GM21576 (cell line): ENCODE results near the gene APBA2.

Source experiments
- ATAC-seq: cut with Tn5 transposase; IDR thresholded peaks from one replicate; pipeline ENCODE4 v1.9.1; 2021; ENCODE audit warnings: mild to moderate bottlenecking, moderate library complexity; ENCODE audit not compliant: unreplicated experiment

The APBA2 gene

GRCh38 chr15:28955160-28955992 is 69.6 kb downstream of the APBA2 start:
- ATAC-seq, result no peak

GRCh38 chr15:28955993-28956421 is 70.2 kb downstream of the APBA2 start:
- ATAC-seq, result no peak

- ATAC-seq, result no peak
Measured at GRCh38 chr15:28956491-28956890, 70.7 kb downstream of the APBA2 start.

- no peak for ATAC-seq
Measured at GRCh38 chr15:28957606-28958498, 72.1 kb downstream of the APBA2 start.

GRCh38 chr15:28959326-28959725 is 73.6 kb downstream of the APBA2 start:
- ATAC-seq, result no peak

- ATAC-seq, result no peak
Measured at GRCh38 chr15:28960979-28961378, 75.2 kb downstream of the APBA2 start.

GRCh38 chr15:28961391-28961790 is 75.6 kb downstream of the APBA2 start:
- no peak for ATAC-seq

GRCh38 chr15:28962851-28963710 is 77.3 kb downstream of the APBA2 start:
- no peak for ATAC-seq

GRCh38 chr15:28963711-28964081 is 77.9 kb downstream of the APBA2 start:
- no peak for ATAC-seq

- ATAC-seq, result no peak
Measured at GRCh38 chr15:28964098-28964497, 78.3 kb downstream of the APBA2 start.

GRCh38 chr15:28967066-28967465 is 81.3 kb downstream of the APBA2 start:
- no peak for ATAC-seq

GRCh38 chr15:28967990-28968389 is 82.2 kb downstream of the APBA2 start:
- ATAC-seq, result no peak

GRCh38 chr15:28969511-28970085 is 83.8 kb downstream of the APBA2 start:
- ATAC-seq, result no peak

- ATAC-seq, result no peak
Measured at GRCh38 chr15:28974142-28974541, 88.4 kb downstream of the APBA2 start.

- no peak for ATAC-seq
Measured at GRCh38 chr15:28975766-28976179, 90.0 kb downstream of the APBA2 start.

GRCh38 chr15:28977377-28978010 is 91.7 kb downstream of the APBA2 start:
- ATAC-seq, result no peak

- ATAC-seq, result no peak
Measured at GRCh38 chr15:28978011-28978378, 92.2 kb downstream of the APBA2 start.

- no peak for ATAC-seq
Measured at GRCh38 chr15:28978661-28979060, 92.9 kb downstream of the APBA2 start.

GRCh38 chr15:28979208-28979841 is 93.6 kb downstream of the APBA2 start:
- no peak for ATAC-seq
